HG03066 (cell line): Measurements from ENCODE around the gene TMBIM1.

Experiments used
- ATAC-seq: cut with Tn5 transposase; IDR thresholded peaks from one replicate; pipeline ENCODE4 v1.9.1; 2021; ENCODE audit warnings: low read depth; ENCODE audit not compliant: unreplicated experiment

Gene TMBIM1

DNA sequence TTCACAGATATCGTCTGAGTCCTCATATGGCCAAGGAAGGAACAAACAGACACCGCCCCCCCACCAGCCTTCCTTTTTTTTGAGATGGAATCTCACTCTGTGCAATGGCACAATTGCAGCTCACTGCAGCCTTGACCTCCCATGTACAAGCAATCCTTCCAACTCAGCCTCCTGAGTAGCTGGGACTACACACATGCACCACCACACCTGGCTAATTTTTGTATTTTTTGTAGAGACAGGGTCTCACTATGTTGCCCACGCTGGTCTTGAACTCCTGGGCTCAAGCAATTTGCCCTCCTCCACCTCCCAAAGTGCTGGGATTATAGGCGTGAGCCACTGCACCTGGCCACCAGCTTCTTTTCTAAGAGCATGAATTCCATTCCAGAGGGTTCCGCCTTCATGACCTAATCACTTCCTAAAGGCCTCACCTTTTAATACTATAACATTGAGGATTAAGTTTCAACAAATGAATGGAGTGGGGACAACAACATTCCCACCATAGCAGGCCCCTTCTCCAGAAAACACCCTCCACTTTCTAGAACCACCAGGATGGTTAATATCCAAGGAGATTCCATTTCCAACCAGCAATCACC, 2.2 kb upstream of the TMBIM1 start:
- no peak for ATAC-seq

DNA sequence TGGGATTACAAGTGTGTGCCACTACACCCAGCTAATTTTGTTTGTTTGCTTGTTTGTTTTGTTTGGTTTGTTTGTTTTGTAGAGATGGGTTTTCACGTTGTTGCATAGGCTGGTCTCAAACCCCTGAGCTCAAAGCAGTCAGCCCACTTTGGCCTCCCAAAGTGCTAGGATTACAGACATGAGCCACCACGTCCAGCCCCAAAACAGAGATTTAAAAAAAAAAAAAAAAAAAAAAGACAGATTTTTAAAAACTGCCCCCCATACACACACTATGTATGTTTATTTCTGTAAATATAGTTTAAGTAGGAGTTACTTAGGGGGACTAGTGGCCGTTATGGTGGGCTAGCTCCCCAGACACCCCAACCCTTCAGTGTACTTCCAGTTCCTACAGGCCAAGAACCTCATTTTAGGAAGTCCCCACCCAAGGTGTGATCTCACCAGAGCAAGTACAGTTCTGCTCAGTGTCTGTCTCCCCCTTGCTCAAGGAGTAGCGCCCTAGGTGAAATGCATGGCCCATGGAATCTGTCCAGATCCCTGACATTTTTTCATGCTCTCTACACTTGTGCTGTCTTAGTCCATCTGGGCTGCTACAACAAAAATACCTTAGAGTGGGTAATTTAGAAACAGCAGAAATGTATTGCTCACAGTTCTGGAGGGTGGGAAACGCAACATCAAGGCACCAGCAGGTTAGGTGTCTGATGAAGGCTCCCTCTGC, 1.6 kb upstream of the TMBIM1 start:
- ATAC-seq = no peak

DNA sequence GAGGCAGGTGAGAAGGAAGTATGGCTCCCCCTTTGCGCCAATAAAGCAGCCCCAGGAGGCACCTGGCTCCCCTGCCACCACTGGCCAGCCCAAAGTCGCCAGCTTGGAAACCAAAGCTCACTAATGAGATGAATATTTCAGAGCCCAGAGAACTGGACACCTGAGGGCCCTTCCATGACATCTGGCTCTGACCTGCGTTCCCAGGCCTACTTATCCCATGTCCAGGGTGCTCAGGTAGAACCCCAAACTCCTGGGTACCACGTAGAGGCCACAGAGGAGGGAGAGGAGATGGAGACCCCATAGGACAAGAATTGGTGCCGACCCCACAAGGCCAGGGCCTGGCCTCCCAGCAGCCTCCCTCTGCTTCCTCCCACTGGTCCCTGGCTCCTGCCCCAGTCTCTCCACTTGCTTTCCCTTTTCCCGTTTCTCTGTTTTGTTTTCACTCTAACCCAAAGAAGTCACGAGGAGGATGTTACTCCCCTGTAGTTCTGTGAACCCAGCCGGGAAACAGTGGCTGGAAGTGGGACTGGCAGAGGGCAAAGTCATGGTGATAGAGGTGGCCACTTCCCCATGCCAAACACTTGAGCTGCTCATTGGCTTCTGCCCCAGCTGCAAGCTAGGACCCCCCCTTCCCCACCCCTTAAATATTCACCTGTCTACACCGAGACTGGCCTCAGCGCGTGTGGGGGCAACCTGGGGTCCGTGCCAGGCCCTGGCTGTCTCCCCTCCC, 820 bp downstream of the TMBIM1 start:
- ATAC-seq = no peak

DNA sequence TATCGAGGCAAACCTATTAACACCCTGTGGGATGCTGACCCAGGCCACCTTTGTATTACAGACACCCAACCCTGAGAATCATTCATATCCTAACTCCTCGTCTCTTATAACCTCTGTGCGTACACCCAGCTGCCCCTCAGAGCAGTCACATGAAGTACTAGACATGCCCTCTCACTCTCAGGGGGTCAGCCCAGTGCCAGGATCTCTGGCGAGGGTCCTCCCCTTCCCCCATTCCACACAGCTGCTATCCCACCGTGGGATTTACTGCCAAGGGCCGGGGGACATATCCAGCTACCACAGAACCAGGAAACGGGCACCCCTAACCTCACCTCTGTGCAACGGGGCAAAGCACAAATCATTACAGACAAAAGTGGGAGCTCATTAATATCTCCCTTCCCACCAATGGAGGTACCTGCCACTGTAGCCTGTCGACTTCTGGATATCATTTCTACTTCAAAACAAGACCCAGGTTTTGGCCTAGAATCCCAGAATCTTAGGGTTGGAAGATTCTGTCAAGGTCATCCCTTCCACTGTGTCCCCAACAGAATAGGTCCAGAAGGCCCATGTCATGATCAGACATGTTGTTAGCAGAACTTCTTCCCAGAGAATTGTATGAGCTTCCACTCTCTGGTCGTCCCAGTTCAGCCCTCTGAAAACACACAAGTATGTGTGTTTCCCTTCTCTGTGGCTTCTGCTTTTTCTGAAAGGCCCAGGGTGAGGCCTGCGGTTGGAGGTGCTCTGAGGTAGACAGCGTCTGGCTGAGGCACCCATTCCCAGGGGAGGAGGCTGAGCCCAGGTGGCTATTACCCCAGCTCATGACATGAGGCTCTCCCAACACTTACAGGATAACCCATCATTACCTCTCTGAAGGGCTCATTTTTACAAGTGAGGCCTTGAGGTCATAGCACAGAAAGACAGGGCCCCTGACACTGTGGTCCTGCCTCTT, 1.7 kb downstream of the TMBIM1 start:
- ATAC-seq = peak; percentile 51

DNA sequence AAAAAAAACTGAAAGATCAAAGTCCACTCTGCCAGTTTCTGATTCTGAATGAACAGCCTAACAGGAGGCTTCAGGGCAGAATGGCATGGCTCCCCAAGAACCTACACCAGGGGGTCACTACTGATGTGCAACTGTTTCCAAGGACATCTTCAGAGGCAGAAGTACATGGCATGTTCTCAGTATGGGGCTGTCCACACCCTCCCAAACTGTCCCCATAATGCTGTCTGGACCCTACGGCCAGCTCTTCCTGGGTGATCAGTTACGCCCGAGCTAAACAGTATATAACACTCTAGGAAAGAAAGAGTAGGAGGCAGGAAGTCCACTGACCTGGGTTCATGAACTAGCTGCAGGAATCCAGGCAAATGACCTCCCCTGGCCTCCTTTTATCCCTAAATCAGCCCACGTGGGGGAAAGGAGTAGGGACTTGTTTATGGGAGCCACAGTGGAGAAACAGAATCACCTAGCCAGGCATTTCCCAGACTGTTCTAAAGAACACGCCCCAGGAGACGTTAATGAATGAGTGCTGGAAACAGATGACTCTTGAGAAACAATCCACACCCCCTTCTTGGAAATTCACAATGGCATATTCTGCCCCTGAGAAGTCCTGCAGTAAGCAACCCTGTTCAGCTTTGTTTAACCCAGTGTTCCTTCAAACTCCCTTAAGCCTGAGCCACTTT, 2.5 kb downstream of the TMBIM1 start:
- no peak for ATAC-seq

DNA sequence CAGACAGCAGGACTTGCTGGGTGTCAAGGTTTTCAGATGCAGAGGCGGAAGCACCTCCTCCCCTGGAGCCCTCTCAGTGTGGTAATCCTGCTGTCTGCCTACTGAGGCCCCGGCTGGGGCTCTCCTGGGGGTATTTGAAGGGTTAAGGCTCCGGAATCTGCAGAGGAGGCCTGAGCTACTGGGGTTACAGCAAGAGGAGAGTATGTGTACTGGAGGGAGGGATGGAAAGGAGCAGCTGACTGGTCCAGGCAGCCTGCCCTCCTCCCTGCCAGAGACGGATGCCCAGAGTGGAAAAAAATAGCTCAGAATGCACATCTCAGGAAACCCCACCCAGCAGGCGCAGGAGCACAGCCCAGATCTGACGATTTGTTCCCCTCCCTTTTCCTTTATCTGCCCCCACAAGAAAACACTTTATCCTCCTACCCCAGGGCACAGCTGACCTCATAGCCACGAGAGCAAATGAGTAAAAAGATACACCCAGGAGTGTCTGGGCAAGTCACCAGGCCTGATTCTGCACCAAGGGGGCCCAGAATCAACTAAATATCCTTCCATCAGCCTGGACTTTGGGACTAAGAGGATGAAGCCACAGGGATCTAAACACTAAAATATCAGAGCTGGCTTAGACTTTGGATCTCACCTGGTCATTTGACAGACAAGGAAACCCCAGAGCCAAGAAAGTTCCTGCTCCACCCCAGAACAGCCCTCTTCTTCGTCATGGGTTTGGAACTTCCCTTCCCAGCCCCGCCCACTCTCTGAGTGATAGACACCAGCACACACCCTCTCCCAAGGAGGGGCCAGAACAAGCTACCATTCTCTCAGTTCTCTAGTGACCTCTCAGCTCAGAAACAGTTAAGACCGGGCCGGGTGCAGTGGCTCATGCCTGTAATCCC, 5.5 kb downstream of the TMBIM1 start:
- ATAC-seq = peak; percentile 55

DNA sequence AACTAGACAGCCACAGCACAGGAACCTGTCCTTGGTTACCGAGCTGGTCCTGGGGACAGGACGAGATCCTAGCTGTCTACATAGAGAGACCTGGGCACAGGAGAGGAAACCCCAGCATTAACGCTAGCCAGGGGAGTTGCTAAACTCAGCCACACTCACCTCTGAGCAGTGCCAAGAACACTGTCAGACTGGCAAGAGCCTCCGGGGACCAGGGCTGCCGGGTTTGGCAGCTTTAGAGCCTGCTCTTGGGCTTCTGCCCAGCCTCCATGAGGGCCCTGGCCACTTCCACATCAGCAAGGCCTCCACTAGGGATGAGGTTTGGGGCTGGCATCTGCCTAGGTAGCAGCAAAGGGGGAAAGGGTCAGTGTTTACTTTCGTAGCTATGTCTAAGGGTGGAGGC, 6.7 kb downstream of the TMBIM1 start:
- no peak for ATAC-seq

DNA sequence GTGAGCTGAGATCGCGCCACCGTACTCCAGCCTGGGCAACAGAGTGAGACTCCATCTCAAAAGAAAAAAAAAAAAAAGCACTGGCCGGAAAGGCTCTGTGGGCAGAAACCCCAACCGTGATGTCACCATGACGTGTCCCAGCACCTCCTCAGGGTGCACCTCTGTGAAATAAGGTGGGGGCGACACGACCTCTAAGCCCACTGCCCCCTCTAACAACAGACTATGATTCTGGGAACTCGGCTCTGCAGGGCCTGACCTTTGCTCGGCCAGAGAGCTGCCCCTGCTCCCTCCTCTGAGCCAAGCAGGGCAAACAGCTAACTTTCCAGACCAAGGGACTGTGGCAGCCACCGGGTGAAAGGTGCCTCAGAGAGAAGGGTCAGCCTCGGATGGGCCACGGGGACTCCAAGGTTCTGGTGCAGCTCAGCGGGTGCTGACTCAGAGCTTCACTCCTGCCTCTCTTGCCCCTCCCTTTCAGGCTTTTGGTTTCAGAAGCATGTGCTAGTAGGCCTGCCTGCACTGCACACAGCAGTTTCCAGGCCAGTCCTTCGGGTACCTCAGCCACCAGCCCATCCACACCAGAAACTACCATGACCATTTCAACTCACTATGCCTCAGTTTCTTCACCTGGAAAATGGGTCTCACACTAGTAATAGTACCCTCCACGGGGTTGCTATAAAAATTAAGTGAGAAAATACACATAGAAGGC, 8.0 kb downstream of the TMBIM1 start:
- ATAC-seq = peak; percentile 29

DNA sequence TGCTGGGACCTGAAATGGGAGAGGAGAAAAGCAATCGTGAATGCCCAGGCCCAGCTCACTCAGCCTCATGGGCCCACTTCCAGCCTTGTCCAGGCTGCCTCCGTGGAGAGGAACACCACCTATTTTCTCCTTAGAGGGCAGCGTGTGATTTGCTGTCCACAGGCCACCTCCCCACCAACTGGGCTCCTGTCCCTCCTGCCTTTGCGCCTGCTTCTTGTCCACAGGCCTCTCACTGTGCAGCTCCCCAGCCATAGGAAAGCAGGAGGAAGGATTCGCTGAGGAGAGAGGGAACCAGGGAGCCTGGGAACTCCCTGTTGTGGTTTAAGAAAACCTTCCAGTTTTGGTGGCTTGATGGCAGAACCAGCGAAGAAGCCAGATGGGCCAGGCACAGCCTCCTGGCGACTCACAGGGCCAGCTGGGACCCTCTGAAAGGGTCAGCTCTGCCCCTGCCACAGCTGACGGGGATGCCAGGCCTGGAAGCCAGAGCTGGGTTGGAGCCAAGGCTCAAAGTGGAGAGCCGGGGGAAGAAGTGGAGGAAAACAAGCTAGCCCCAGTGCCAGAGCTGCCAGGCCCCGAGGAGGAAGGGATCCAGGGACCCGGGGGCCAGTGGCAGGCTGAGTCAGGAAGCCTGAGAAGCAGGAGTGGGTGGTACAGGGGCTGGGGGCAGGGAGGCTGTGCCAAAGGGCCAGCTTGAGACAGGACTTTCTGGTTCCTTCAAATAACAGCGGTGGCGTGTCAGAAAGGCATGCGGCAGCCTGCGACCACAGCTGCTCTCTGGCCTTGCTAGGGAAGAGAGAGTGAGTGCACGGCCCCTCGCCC, 9.9 kb downstream of the TMBIM1 start:
- ATAC-seq = no peak

DNA sequence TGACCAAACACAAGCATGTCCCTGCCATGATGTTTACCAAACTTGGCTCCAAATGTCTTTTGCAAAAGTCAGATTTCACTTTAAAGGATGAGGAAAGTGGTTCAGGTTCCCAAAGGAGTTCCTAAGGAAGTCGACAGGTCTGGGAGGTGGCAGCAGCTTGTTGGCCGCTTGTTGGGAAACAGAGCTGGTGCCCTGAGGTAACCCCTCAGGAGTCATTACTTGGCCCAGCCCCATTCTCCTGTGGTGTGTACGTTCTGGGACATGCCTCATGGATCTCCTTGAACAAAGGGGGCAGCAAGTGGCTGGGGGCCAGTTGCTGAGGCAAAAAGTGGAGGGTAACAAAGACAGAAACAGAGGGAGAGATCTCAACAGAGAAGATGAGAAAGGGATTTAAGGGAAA, 10.9 kb downstream of the TMBIM1 start:
- no peak for ATAC-seq

DNA sequence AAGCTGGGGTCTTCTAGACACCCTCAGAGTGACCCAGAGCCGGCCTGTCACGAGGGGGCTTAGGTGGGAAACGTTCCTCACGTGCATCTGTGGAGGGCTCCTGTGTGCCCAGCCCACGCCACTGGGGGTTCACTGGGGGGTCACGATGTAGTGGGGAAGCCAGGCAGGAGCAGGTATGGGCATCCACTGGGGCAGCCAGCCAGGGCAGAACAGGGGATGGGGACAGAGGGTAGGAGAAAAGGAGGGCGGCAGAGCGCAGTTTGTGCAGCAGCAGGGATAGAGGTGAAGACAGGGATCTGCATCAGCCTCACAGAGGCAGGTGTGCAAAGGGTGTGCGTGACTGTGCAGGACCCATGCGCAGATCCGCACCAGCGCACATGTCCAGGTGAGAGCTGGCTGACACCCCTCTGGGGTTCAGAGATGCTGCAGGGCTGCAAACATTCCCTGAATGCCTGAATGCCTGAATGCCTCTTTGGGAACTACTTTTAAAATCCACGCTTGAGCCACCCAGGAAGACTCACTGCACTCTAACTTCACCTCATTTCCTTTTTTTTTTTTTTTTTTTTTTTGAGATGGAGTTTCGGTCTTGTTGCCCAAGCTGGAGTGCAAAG, 11.9 kb downstream of the TMBIM1 start:
- no peak for ATAC-seq

DNA sequence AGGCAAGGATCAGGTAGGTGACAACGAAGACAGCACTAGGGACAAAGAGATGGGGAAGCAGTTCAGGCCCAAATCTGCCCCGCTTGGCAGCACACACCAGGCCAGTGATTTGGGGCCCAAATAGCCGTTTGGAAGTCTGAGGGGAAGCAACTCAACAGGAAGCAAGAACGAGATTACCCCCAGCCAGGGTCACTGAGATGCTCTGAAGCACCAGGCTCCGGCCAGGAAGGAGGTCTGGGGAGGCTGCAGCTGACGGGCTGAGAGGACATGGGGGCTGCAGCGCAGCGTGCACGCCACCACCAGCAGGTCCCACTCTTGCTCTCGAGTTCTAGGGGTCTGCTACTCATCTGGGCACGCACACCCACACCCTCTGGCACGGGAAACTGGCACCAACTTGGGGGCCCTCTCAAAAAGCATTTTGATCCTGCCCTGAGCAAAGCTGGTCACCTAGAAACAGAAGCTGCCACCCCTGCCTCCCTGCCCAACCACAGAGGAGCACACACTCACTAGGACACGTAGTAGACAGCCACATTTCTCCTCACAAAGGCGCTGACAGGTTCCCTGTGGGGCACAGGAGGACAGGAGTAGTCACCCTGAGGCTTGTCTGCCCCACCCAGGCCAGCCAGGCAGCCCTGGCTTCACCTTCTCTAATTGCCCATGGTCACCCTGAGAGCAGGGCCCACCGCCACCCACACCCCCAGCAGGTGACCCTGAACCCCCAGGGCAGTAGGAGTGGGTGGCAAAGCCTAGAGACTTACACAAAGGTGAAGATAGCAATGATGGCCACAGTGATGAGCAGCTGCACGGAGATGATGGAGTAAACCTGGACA, 13.6 kb downstream of the TMBIM1 start:
- no peak for ATAC-seq

DNA sequence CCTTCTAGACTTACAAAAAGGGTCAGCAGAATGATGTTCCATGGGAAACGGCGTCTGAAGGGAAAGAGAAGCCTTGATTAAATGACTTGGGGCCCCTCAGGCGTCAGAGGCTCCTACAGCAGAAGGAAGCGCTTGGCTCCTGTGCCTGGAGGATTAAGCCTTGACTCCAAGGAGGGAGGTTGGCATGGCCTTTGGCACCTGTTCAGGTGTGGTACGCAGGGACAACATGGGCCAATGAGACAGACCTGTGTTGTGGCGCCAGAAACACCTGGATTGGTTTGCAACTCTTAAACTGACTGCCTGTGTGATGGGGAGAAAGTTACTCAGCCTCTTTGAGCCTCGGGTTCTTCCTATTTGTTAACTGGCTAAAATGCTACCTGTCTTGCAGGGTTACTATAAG, 14.4 kb downstream of the TMBIM1 start:
- ATAC-seq = no peak

DNA sequence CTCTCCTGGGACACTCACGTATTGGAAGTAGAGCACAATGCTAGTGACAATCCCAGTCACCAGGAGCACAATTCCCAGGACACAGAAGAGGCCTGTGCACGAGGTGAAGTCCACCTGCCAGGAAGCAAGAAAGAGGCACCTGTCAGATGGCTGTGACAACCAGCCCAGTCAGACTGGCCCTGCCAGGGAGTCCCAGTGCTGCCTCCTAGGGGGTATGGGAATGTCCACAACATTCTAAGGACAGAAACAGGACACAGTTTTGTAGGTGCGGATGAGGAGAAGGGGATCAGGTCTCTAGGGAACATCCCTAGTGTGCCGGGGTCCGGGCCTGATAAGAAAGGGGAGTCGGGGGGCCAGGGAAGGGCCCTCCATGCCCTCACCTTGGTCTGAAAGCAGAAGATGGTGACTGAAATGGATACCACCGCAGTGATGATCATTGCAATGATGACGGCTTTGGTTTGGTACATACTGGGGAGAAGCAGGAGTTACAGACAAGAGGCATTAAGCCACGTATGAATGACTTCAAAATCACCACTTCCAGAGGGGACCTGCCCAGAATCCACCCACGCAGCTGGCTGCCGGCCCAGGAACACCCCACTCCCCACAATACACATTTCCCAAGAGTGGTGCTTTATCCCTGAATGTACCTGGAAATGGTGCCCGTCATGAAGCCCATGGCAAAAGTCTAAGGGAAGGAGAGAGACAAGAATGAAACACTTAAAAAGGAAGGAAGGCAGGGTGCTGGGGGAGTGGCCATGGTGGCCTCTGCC, 15.1 kb downstream of the TMBIM1 start:
- ATAC-seq = no peak

DNA sequence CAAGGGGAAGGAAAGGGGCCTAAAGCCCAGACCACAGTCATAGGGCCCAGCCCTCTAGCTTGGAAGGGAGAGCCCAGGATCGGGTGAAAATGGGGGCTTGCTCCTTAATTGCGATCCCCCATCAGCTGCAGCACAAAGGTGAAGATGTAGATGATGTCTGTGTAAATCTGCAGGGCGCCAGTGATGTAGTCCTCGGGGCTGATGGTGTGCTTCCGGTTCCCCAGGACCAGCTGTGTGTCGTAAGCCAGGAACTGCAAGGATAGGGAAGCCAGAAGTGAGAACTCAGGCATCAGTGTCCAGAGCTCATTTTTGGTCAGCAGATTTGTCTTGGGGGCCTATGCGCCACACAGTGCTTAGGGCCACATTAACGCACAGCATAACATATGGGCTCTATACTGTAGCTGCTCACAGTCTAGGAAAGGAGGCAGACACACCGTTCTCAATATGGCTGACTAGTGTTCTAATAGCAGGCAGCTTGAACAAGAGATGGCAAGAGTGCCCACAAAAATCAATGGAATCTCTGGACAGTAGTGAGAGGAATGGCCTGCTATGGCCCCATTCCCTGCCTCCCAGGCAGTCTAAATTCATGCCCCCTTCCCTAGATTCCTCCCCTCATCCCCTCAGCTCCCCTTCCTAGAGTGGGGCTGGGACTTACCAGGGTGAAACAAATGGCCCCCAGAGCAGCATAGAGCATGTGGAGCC, 16.8 kb downstream of the TMBIM1 start:
- no peak for ATAC-seq
